Breast epithelium (tissue), 3 donors: ENCODE results near the gene EIF3C.
"Not testable (repeated sequence)": the region's sequence is repeated elsewhere in the genome, so short reads cannot be mapped to it uniquely, and the experiment has no call there.

Experiments used
- CTCF ChIP-seq, 3 donors: fragments of 450-650 bp; IDR thresholded peaks; one replicate each; pipeline ENCODE4 v1.5.1; 2016 to 2017; ENCODE audit warnings: antibody characterized with exemption in 3 of 3, mild to moderate bottlenecking in 3 of 3, moderate library complexity in 3 of 3
- POLR2A ChIP-seq: fragments of 450-650 bp; IDR thresholded peaks from one replicate; pipeline ENCODE4 v1.6.1; 2016; ENCODE audit warnings: antibody characterized with exemption, mild to moderate bottlenecking, moderate library complexity
- POLR2AphosphoS5 ChIP-seq, 3 donors: sonication (generic); formaldehyde crosslinking; IDR thresholded peaks; one replicate each; pipeline ENCODE4 v1.6.1; 2017; ENCODE audit warnings: antibody characterized with exemption in 3 of 3

GRCh38 chr16:28749997-28750465 lies 38.8 kb downstream of the EIF3C start:
- not testable (repeated sequence) for TF ChIP-seq POLR2AphosphoS5 (IDR thresholded peaks at IDR 0.05); CTCF (IDR thresholded peaks at IDR 0.05); POLR2A
